GM10248 (cell line): ENCODE data around the gene LPXN.

Experiments used
- CTCF ChIA-PET: fragments of 300-600 bp; sonication (Branson Sonifier 250); formaldehyde crosslinking; extraction: SDS; loops from one replicate; lab custom pipeline; 2021; ENCODE audit warnings: antibody characterized with exemption; lab: Yijun Ruan, JAX
- POLR2A ChIA-PET: fragments of 350-650 bp; sonication (Branson Sonifier 250); formaldehyde crosslinking; extraction: SDS; loops from one replicate; lab custom pipeline; 2020; ENCODE audit warnings: antibody characterized with exemption; lab: Yijun Ruan, JAX
- DNase-seq: peaks from one replicate; pipeline ENCODE4 v3.0.0; 2012; ENCODE audit errors: extremely low spot score
- TF ChIP-seq, protein P1 (sequence below): IDR thresholded peaks from 2 replicates; pipeline ENCODE4 v1.5.1; 2012; ENCODE audit warnings: mild to moderate bottlenecking, low read depth; ENCODE audit errors: extremely low read depth, missing control alignments, control extremely low read depth

LPXN gene

GRCh38 chr11:58506935-58507334 lies 68.7 kb downstream of the LPXN start:
- ChIA-PET POLR2A (no interaction called here), CTCF (interaction anchor here (1.0 to 1.5 kb wide), 2 partner anchors 17 to 862 kb away, joined by 3 read pairs; no protein-coding TSS in a partner anchor)
- TF ChIP-seq, protein P1, sequence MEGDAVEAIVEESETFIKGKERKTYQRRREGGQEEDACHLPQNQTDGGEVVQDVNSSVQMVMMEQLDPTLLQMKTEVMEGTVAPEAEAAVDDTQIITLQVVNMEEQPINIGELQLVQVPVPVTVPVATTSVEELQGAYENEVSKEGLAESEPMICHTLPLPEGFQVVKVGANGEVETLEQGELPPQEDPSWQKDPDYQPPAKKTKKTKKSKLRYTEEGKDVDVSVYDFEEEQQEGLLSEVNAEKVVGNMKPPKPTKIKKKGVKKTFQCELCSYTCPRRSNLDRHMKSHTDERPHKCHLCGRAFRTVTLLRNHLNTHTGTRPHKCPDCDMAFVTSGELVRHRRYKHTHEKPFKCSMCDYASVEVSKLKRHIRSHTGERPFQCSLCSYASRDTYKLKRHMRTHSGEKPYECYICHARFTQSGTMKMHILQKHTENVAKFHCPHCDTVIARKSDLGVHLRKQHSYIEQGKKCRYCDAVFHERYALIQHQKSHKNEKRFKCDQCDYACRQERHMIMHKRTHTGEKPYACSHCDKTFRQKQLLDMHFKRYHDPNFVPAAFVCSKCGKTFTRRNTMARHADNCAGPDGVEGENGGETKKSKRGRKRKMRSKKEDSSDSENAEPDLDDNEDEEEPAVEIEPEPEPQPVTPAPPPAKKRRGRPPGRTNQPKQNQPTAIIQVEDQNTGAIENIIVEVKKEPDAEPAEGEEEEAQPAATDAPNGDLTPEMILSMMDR = no peak
- no peak for DNase-seq

GRCh38 chr11:58505849-58506248 lies 69.8 kb downstream of the LPXN start:
- TF ChIP-seq, protein P1 = no peak
- ChIA-PET POLR2A (no interaction called here), CTCF (interaction anchor here (1.1 to 1.6 kb wide), 4 partner anchors 9 to 19 kb away, joined by 3 to 5 read pairs (median 3); no protein-coding TSS in a partner anchor)
- no peak for DNase-seq

GRCh38 chr11:58504232-58504631 lies 71.4 kb downstream of the LPXN start:
- DNase-seq = no peak
- ChIA-PET POLR2A (no interaction called here), CTCF (interaction anchor here (0.8 to 1.4 kb wide), 5 partner anchors 8 to 1013 kb away, joined by 3 to 5 read pairs (median 4); no protein-coding TSS in a partner anchor)
- TF ChIP-seq, protein P1 = no peak

GRCh38 chr11:58503361-58503856 lies 72.2 kb downstream of the LPXN start:
- DNase-seq = peak; percentile 41
- TF ChIP-seq, protein P1 = no peak
- ChIA-PET POLR2A (no interaction called here), CTCF (interaction anchor here (1.0 to 1.5 kb wide), 3 partner anchors 9 to 21 kb away, joined by 4 to 6 read pairs (median 5); no protein-coding TSS in a partner anchor)

DNA sequence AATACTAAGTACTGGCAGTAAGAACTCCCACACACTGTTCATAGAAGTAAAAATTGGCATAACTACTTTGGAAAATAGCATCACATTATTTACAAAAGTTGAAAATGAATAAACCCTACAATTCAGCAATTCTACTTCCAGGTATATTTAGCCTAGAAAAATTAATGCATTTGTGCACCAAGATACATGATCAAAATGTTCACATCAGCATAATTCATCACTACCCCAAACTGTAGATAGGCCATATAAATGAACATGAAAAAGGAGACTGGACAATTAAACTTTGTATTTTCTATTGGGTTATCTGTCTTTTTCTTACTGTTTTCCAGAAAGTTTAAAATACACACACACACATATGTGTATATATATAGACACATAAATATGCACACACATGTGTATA lies 73.7 kb downstream of the LPXN start:
- CTCF ChIA-PET = interaction anchor here (1.3 to 1.5 kb wide), 2 partner anchors 10 to 12 kb away, joined by 6 to 7 read pairs; no protein-coding TSS in a partner anchor
- TF ChIP-seq, protein P1 = no peak
- POLR2A ChIA-PET = no interaction called here

GRCh38 chr11:58498464-58498863 lies 77.2 kb downstream of the LPXN start:
- DNase-seq = no peak
- TF ChIP-seq, protein P1 = no peak
- CTCF ChIA-PET = interaction anchor here (1.1 kb wide), 1 partner anchor 13 kb away, joined by 4 read pairs; no protein-coding TSS in a partner anchor
- POLR2A ChIA-PET = no interaction called here

More for the DNA sequence above, 73.7 kb downstream of the LPXN start:
- no peak for DNase-seq
